BE2C (cell line): Measurements from ENCODE around the gene TTC6.

ENCODE experiments used
- DNase-seq: peaks from one replicate; pipeline ENCODE4 v3.0.0-alpha.2; 2020
- H3K27me3 ChIP-seq: fragments of 250-450 bp; sonication (Bioruptor Pico); 2 replicates; pipeline ENCODE4 v1.5.1; 2020; ENCODE audit warnings: mild to moderate bottlenecking
- H3K36me3 ChIP-seq: fragments of 250-450 bp; sonication (Bioruptor Pico); 2 replicates; pipeline ENCODE4 v1.5.1; 2020; ENCODE audit warnings: mild to moderate bottlenecking
- H3K4me1 ChIP-seq: fragments of 250-450 bp; sonication (Bioruptor Pico); 2 replicates; pipeline ENCODE4 v1.5.1; 2020
- H3K4me3 ChIP-seq: 2 replicates; pipeline ENCODE4 v1.5.1; 2011; ENCODE audit warnings: low read depth, low read length
- H3K9me3 ChIP-seq: fragments of 250-450 bp; sonication (Bioruptor Pico); 2 replicates; pipeline ENCODE4 v1.5.1; 2020
- TF ChIP-seq, protein P1 (sequence below): IDR thresholded peaks from 2 replicates; pipeline ENCODE4 v1.5.1; 2012; ENCODE audit warnings: mild to moderate bottlenecking, low read depth, low read length

Gene TTC6

DNA sequence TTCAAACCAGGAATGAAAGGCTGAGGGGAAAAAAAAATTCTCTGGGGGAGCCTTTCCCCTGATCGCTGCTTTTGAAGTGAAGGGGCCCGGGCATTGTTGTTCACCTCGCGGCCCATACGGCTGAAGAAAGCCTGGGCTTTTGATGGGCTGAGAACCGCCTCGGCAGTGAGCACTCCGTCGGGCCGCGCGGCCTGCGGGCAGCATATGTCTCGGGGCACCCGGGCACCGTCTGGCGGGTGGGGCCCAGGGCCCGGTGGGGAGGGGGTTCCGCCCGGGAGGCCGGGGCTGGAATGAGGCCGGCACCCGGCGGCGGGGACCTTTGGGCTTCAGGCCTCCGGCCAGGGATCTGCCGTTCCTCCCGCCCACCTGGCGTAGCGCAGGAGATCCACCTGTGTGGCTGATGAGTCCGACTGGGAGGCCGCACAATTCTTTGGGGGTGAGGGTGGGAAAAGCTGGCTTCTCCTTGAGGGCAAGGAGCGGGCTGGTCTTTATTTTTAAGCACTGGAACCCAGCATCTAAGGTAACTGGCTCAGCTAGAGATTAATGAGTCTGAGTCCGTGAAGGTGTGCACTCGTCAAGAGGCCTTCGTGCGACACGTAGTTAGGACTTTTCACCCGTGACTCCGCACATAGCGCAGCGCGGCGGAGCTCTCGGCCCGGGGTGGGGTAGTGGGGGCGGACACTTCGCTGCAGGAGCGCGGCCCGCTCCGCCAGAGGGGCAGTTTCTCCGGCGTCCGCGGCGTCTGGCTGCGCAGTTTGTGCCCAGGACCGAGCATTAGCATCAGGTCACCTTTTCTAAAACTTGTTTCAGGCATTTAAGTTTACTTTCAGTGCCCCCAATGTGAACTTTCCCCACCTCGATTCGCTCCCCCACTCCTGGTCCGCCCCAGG lies 11.0 kb upstream of the TTC6 start:
- Histone ChIP-seq H3K27me3 (peaks cover 85% of the 10 kb centered on the region), H3K4me3 (no peak overlapping the region)
- no peak for DNase-seq

DNA sequence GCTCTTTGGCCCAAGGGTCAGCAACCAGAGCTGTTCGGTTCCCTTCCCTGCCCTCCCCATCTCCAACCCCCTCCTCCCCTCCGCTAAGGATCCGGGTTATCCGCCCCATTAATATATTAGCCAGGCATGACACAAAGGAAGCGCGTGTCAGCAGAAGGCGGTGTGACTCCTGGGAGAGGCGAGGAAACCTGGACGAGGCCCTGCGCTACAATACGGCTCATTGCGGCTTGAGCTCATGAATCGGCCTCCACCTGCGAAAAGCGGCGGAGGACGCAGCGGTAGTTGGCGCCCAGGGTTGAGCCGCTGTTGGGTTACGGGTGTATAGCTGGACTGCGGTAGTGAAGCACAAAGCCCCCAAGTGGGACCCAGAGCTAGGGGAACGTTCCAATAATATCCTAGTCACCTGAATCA lies 10.3 kb upstream of the TTC6 start:
- TF ChIP-seq, protein P1, sequence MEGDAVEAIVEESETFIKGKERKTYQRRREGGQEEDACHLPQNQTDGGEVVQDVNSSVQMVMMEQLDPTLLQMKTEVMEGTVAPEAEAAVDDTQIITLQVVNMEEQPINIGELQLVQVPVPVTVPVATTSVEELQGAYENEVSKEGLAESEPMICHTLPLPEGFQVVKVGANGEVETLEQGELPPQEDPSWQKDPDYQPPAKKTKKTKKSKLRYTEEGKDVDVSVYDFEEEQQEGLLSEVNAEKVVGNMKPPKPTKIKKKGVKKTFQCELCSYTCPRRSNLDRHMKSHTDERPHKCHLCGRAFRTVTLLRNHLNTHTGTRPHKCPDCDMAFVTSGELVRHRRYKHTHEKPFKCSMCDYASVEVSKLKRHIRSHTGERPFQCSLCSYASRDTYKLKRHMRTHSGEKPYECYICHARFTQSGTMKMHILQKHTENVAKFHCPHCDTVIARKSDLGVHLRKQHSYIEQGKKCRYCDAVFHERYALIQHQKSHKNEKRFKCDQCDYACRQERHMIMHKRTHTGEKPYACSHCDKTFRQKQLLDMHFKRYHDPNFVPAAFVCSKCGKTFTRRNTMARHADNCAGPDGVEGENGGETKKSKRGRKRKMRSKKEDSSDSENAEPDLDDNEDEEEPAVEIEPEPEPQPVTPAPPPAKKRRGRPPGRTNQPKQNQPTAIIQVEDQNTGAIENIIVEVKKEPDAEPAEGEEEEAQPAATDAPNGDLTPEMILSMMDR, result no peak
- no peak overlapping the region for H3K4me3 ChIP-seq
- DNase-seq, result no peak
- no peaks in the 10 kb centered on the region for H3K36me3 ChIP-seq
- no peaks in the 10 kb centered on the region for H3K9me3 ChIP-seq
- H3K4me1 ChIP-seq, result no peaks in the 10 kb centered on the region
- H3K27me3 ChIP-seq, result peaks cover 90% of the 10 kb centered on the region

More for the DNA sequence above, 11.0 kb upstream of the TTC6 start:
- TF ChIP-seq, protein P1, result no peak
- H3K4me1 ChIP-seq, result no peaks in the 10 kb centered on the region
- no peaks in the 10 kb centered on the region for H3K9me3 ChIP-seq
- H3K36me3 ChIP-seq, result no peaks in the 10 kb centered on the region

DNA sequence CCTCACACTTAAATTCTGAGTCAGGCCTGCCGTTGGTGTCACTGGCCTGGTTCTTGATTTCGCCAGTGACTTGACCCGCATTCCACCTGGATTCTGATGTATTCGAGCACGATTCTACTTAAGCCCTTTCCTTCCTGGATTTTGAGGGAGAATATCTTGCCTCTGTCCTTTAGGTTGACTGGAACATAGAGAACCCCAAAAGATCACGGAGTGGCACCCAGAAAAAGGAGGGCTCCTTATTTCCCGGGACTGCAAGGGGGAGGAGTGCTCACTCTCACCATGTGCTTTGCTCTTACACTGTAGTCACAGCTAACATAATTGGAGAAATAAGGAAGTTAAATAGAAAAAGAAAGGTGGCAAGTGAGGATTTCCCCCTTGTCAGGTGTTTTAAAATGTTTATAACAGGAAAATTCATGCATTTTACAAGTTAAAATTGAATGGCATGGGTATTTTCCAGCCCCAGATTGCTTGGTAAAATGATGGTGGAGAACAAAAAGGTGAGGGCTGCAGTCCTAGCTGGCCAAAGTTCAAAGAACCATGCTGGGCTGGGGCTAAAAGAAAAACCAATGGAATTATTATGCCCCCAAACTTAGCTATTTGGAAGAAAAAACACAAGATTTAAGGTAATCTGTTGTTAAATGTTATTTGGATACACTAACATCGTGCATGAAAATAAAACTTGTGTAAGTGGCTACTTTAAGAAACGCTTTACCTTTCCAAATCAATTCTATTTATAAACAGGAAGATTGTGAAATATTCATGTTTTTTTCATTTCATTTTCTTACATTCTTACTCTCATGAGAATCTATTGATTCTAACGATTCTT lies 9.2 kb upstream of the TTC6 start:
- no peaks in the 10 kb centered on the region for H3K9me3 ChIP-seq
- H3K27me3 ChIP-seq, result peaks cover 93% of the 10 kb centered on the region
- DNase-seq, result no peak
- TF ChIP-seq, protein P1, result no peak
- H3K4me3 ChIP-seq, result no peak overlapping the region
- H3K36me3 ChIP-seq, result no peaks in the 10 kb centered on the region
- no peaks in the 10 kb centered on the region for H3K4me1 ChIP-seq

DNA sequence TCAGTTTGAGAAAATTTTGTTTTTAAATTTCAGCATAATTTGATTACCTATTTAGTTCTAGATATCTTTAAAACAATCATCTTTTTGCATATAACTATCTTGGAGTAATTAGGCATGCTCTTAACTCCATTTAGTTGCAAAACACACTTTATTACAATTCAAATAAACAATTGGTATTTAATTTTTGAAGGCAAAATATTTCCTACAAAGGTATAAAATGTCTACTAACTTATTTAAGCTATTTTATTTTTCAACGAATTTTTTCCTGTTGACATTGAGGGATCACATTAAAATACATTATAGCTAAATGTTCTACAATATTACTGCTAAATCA lies 8.7 kb upstream of the TTC6 start:
- Histone ChIP-seq H3K36me3 (no peaks in the 10 kb centered on the region), H3K4me1 (no peaks in the 10 kb centered on the region), H3K4me3 (no peak overlapping the region), H3K9me3 (no peaks in the 10 kb centered on the region), H3K27me3 (peaks cover 97% of the 10 kb centered on the region)
- no peak for DNase-seq
- TF ChIP-seq, protein P1, result no peak

DNA sequence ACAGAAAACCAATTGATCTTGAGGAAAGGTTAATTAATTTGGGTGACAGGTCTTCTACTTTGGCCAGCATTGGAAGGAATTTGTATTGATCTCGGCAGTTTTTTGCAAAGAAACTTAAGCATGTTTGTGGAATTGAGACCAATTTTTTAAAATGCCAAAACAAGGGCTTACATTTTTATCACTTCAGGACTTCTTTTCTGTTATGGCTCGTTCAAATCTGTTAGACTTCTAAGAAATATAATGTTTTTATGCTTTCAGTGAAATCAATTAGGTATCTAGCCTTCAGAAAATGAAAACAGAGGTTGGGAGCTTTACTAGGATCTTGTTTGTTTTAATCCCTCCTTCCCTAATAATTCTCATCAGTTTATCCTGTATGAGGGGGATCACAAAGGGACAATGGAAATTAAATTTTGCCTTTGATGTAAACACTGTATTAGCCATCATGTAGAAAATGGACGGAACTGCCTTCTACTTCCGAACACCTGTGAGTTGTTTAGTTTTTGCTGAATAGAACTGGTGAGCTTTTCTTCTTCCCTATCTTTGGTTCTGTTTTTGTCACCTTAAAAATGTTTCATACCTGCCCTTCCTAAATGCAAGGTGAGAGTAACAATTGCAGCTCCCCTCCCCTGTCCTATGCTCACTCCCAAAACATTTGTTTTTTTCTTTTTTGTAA lies 8.2 kb upstream of the TTC6 start:
- Histone ChIP-seq H3K27me3 (peaks cover 97% of the 10 kb centered on the region), H3K9me3 (no peaks in the 10 kb centered on the region), H3K4me1 (no peaks in the 10 kb centered on the region), H3K36me3 (no peaks in the 10 kb centered on the region), H3K4me3 (no peak overlapping the region)
- TF ChIP-seq, protein P1, result no peak
- no peak for DNase-seq
